Adrenal gland (tissue), 12 donors: ENCODE data around the gene GOLGA8R. TPM values are rescaled to one million over a fixed set of nuclear protein-coding genes. Genes with fewer than 3 reads are reported as not detected.
"Not testable (repeated sequence)": the region's sequence is repeated elsewhere in the genome, so short reads cannot be mapped to it uniquely, and the experiment has no call there.

Source experiments
- DNase-seq, 7 donors: peaks; one replicate each; pipeline ENCODE4 v3.0.0-alpha.2; 2019 to 2020
- H3K27ac ChIP-seq, 5 donors: fragments of 200-600 bp; sonication (generic) in 4 of 5; 1 replicate in 3 of 5; 2 replicates in 2 of 5; pipeline versions ENCODE4 v1.5.1 to v1.8.0; 2016 to 2020; ENCODE audit warnings: mild to moderate bottlenecking in 1 of 5
- H3K27me3 ChIP-seq: fragments of 200-600 bp; 2 replicates; pipeline ENCODE4 v1.8.0; 2021
- H3K36me3 ChIP-seq, 2 donors: fragments of 200-600 bp; replicated peaks in 1 of 2; 1 replicate in 1 of 2; 2 replicates in 1 of 2; pipeline versions ENCODE4 v1.5.1 to v1.8.0; 2018 to 2022
- H3K4me1 ChIP-seq, 2 donors: fragments of 200-600 bp; replicated peaks in 1 of 2; 1 replicate in 1 of 2; 2 replicates in 1 of 2; pipeline versions ENCODE4 v1.5.1 to v1.8.0; 2018 to 2021
- H3K4me3 ChIP-seq, 4 donors: fragments of 200-600 bp; sonication (generic) in 3 of 4; one replicate each; pipeline ENCODE4 v1.5.1; 2016 to 2018
- H3K9me3 ChIP-seq, 3 donors: fragments of 200-600 bp; sonication (generic) in 1 of 3; replicated peaks in 1 of 3; 1 replicate in 2 of 3; 2 replicates in 1 of 3; pipeline versions ENCODE4 v1.5.1 to v1.8.0; 2016 to 2021
- WGBS, 4 donors: extraction: QIAGEN DNeasy Blood & Tissue Kit in 2 of 4; methylation state at CpG; one replicate each; pipeline versions ENCODE4 v1.1.5 to v1.1.7; 2013 to 2017; 5-methylcytosine and 5-hydroxymethylcytosine counted together
- intact Hi-C, 2 donors: fragments of 100-400 bp; cut with DNase I; formaldehyde crosslinking; loops; one replicate each; pipeline versions ENCODE4 v1.14.1 to v1.15.0; 2022 to 2023
- polyA plus RNA-seq, 3 donors: library from polyadenylated mRNA; stranded (reverse); fragments of 200-250 nt in 2 of 3; fragments of 350-450 nt in 1 of 3; fragmentation: Illumina TruSeq in 1 of 3; extraction: RNeasy Lipid Tissue Mini Kit (QIAGEN cat#74804) in 1 of 3; gene quantifications; one replicate each; pipeline ENCODE4 v1.2.3, GENCODE V29; 2013 to 2014
- small RNA-seq, 2 donors: library from RNA; depleted of rRNA; stranded (forward); fragments of <200 nt; gene quantifications; one replicate each; pipeline ENCODE3, GENCODE V24; 2016
- total RNA-seq, 9 donors: library from RNA; depleted of rRNA in 4 of 9; stranded (reverse); fragments of >200 nt in 4 of 9; fragments of 120-200 nt in 1 of 9; fragmentation: NEBNext Ultra II Directional in 1 of 9; extraction: Animal tissue kit (Norgen Biotek cat#: 25700) in 1 of 9; gene quantifications; one replicate each; pipeline versions ENCODE4 v1.1.0 to v1.2.4, GENCODE V29; 2013 to 2023
- donor health status: healthy with polysubstance abuse.
- donor health status: Bipolar disorder and iron deficiency.
- donor health status: DM: yes; HTN: yes; CAD: no.
- donor health status: DM: no; HTN: no; CAD: no.
- donor health status: DM: no; HTN: no; CAD: no.
- donor health status: DM: yes; HTN: yes; CAD: no.

Gene GOLGA8R
- total and polyA plus RNA-seq, 12 donors: 0.24 to 5.5 (median 2.1) TPM

- intact Hi-C loops, H3K4me3 ChIP-seq: not testable (repeated sequence)
- WGBS, 4 donors: 74 to 92% (median 79%) methylated on average over 2 of the region's 5 CpGs; no CpG with 5 or more reads in 1 of the 4 donors
Observed at GRCh38 chr15:30361404-30361803, 52.7 kb downstream of the GOLGA8R start.

GRCh38 chr15:30360990-30361389, 53.1 kb downstream of the GOLGA8R start:
- H3K36me3 ChIP-seq, DNase-seq, H3K27me3 ChIP-seq, H3K27ac ChIP-seq, H3K9me3 ChIP-seq, H3K4me3 ChIP-seq, intact Hi-C loops, H3K4me1 ChIP-seq: not testable (repeated sequence)
- no CpG with 5 or more reads among the region's 2 CpGs for WGBS, 4 donors

More at GRCh38 chr15:30361404-30361803, 52.7 kb downstream of the GOLGA8R start:
- H3K27ac ChIP-seq, H3K4me1 ChIP-seq, DNase-seq, H3K36me3 ChIP-seq, H3K27me3 ChIP-seq, H3K9me3 ChIP-seq: not testable (repeated sequence)

GRCh38 chr15:30355043-30355442, 59.0 kb downstream of the GOLGA8R start:
- DNase-seq: not testable (repeated sequence)

More at GRCh38 chr15:30355043-30355442, 59.0 kb downstream of the GOLGA8R start:
- H3K36me3 ChIP-seq, H3K27me3 ChIP-seq, H3K4me1 ChIP-seq, H3K9me3 ChIP-seq, intact Hi-C loops, H3K4me3 ChIP-seq, H3K27ac ChIP-seq: not testable (repeated sequence)
- 41 to 55% (median 51%) methylated on average over 3 to 5 of the region's 6 CpGs for WGBS, 4 donors

Small RNA genes lying within 50 kb of the gene (small RNA-seq; reads per million reads assigned to genes)
- gene AC019322.2 (0 reads per million in 2 donors), gene RF00019 (0 reads per million in 2 donors), gene RF00096 (0 reads per million in 2 donors), gene RN7SL196P (0 reads per million in 2 donors)

Other genes with a start within 250 kb of the GOLGA8R start
- 1 to 10 TPM in 7 of 9 donors, under 1 TPM in 1, not detected in 1; 0.91 to 4.9 (median 2.6) TPM for gene CHRFAM7A, start 20.7 kb downstream of the GOLGA8R start, total RNA-seq
- gene CHRFAM7A, start 20.7 kb downstream of the GOLGA8R start, polyA plus RNA-seq: 1 to 10 TPM in 2 of 3 donors, under 1 TPM in 1; 0.64 to 1.8 (median 1.3) TPM
- 1 to 10 TPM in 5 of 9 donors, under 1 TPM in 2, not detected in 2; 0.68 to 2.0 (median 1.5) TPM for gene GOLGA8Q, start 137.8 kb upstream of the GOLGA8R start, total RNA-seq
- 1 to 10 TPM in 1 of 3 donors, under 1 TPM in 2; 0.13 to 2.9 (median 0.60) TPM for gene GOLGA8Q, start 137.8 kb upstream of the GOLGA8R start, polyA plus RNA-seq
- 1 to 10 TPM in 1 of 9 donors, under 1 TPM in 4, not detected in 4; 0.28 to 1.1 (median 0.57) TPM for gene GOLGA8H, start 189.8 kb upstream of the GOLGA8R start, total RNA-seq
- 1 to 10 TPM in 1 of 3 donors, under 1 TPM in 2; 0.07 to 1.8 (median 0.29) TPM for gene GOLGA8H, start 189.8 kb upstream of the GOLGA8R start, polyA plus RNA-seq